Subcutaneous adipose tissue (tissue), 4 donors: ENCODE measurements around the gene USP38. TPM values are rescaled to one million over a fixed set of nuclear protein-coding genes. Genes with fewer than 3 reads are reported as not detected.

Source experiments
- total RNA-seq, 4 donors: library from RNA; depleted of rRNA; stranded (reverse); fragments of >200 nt; gene quantifications; one replicate each; pipeline ENCODE4 v1.1.0, GENCODE V29; 2016
- TF ChIP-seq, protein P1 (sequence below): fragments of 450-650 bp; IDR thresholded peaks from one replicate; pipeline ENCODE4 v1.5.1; 2016; ENCODE audit warnings: low read depth, mild to moderate bottlenecking, control low read depth, antibody characterized with exemption, moderate library complexity

USP38 gene
- total RNA-seq, 4 donors from 2014 or later: 18.1 to 27.2 (median 20.0) TPM

DNA sequence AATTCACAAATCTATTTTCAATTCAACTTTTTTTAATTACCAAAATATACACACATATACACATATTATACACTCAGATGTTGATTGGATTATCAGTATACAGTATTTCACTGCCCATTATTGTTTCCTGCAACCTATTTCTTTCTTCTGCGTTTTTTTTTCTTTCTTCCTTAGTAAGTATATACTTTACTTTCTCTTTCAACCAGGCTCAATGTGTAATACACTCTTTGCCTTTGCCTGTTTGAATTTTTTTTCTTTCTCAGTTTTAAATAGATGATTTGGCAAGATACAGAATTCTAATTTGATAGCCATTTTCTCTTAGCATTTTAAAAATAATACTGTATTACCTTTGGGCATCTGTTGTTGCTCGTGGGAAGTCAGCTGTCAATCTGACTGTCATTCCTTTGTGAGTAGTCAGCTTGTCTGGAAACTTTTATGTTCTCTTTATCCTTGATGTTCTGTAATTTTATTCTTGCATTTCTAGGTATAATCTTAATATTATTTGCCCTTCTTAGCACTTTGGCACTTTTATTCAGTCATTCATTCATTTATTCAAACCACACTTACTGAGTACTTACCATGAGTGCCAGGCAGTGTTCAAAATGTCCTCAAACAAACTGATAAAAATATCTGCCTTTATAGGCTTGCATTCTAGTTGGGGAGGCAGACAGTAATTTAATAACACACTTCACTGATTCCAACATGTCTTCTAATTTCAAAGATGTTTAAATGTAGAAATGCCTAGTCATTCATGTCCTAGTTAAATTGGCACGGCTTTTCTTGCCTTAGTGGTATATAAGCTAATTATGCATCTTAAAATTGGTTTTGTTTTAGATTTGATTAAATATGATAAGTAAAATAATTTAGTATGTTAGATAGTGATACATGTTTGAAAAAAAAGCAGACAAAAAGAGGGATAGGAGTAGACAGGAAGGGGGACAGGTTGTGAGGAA lies 3.7 kb downstream of the USP38 start:
- TF ChIP-seq, protein P1, sequence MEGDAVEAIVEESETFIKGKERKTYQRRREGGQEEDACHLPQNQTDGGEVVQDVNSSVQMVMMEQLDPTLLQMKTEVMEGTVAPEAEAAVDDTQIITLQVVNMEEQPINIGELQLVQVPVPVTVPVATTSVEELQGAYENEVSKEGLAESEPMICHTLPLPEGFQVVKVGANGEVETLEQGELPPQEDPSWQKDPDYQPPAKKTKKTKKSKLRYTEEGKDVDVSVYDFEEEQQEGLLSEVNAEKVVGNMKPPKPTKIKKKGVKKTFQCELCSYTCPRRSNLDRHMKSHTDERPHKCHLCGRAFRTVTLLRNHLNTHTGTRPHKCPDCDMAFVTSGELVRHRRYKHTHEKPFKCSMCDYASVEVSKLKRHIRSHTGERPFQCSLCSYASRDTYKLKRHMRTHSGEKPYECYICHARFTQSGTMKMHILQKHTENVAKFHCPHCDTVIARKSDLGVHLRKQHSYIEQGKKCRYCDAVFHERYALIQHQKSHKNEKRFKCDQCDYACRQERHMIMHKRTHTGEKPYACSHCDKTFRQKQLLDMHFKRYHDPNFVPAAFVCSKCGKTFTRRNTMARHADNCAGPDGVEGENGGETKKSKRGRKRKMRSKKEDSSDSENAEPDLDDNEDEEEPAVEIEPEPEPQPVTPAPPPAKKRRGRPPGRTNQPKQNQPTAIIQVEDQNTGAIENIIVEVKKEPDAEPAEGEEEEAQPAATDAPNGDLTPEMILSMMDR: no peak

DNA sequence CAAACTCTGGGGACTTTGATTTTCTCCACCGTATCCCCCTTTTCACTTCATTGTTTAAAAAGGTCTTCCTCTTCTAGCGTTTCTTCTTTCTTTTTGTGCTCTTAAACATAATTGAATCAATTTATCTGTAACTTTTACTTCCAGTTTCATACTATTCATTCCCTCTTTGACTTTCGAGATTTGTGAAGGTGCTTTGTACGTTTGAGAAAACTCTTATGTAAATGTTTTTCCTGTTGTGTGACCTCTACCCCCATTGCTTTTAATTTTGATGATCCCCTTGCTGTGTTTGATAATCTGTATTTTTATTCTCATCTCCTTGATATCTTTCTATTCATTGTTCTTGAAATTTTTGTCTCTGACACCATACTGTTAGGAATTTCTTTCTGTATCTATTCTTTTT lies 4.8 kb downstream of the USP38 start:
- TF ChIP-seq, protein P1: no peak

DNA sequence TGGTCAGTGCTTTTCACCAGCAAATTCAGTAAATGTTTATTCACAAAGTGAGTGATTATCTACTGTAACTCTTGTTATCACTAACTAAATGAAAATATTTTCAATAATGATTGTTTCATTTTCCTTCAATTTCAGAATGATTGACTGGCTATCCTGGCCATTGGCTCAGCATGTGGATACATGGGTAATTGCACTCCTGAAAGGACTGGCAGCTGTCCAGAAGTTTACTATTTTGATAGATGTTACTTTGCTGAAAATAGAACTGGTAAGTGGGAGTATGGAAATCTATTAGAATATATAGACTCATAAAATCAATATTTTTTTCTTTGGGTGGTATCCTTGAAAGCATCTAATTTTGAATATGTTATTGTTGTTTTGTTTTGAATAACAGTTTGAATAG lies 10.9 kb downstream of the USP38 start:
- TF ChIP-seq, protein P1: no peak

DNA sequence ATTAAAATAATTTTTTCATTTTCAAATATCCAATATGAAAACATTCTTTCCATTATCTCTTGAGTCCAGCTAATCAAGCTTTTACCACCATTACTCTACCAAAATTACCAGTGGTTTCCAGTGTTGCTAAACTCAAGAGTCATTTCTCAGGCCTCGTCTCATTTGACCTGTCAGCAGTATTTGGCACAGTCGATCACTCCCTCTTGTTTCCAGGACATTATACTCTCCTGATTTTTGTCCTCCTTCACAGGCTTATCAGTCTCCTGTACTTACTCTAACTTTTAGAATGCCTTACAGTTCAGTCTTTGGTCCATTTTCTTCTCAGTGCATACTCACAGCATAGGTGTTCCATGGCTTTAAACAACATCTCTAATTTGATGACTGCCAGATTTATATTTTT lies 11.6 kb downstream of the USP38 start:
- TF ChIP-seq, protein P1: no peak

DNA sequence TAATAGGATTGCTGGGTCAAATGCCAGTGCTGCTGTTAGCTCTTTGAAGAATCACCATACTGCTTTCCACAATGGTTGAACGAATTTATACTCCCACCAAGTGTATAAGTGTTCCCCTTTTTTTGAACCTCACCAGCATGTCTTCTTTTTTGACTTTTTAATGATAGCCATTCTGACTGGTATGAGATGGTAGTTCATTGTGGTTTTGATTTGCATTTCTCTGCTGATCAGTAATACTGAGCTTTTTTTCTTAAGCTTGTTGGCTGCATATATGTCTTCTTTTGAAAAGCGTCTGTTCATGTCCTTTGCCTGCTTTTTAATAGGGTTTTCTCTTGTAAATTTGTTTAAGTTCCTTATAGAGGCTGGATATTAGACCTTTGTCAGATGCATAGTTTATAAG lies 14.8 kb downstream of the USP38 start:
- TF ChIP-seq, protein P1: no peak

DNA sequence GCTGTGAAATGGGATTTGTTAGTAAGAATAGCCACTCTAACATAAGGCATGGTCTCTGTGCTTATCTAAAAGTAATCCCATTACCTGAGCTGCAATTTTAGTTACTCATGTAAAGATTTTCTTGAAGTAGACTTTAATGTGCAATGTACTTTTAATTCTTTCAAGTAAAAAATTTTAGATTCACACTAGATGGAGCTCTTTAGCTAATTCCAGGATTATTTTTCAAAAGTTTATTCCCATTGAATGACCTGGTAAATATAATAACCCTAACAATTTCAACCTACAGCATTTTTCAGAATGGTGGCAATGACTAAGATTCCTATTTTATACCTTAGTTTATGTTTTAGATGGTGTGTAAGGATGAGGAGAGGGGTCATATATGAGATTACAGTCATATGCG lies 18.1 kb downstream of the USP38 start:
- TF ChIP-seq, protein P1: no peak

DNA sequence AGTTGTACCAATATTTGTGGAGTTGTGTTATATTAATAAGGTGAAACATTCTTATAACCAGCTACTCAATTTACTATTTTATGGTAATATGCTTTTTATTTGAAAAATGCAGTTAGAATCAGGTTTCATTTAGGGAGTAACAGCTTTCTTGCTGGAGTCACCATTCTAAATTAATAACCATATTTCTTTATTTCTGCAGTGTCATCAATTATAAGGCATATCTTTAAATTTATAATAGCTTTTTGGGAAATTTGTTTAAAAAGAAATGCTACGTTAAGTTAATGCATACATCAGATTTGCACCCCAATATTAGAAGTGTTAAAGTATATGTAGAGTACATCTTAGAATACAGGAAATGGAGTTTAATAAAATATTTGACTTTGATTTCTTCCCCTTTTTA lies 18.9 kb downstream of the USP38 start:
- TF ChIP-seq, protein P1: no peak
